OCI-LY7 (cell line): Measurements from ENCODE around the gene IZUMO1R. TPM values are rescaled to one million over a fixed set of nuclear protein-coding genes. Genes with fewer than 3 reads are reported as not detected.

Source experiments
- BruUV-seq: library from RNA; stranded (reverse); fragments of 400-500 nt; replicated peaks from 2 replicates; lab custom pipeline; 2021; lab: Mats Ljungman, UMichigan
- CTCF ChIA-PET: fragments of 300-600 bp; sonication (Branson Sonifier 250); formaldehyde crosslinking; loops from one replicate; lab custom pipeline; 2022; ENCODE audit warnings: antibody characterized with exemption; ENCODE audit not compliant: unreplicated experiment; lab: Charles Lee
- POLR2A ChIA-PET: fragments of 300-600 bp; sonication (Branson Sonifier 250); formaldehyde crosslinking; loops from one replicate; lab custom pipeline; 2022; ENCODE audit warnings: antibody characterized with exemption; lab: Charles Lee
- DNase-seq: peaks from one replicate; pipeline ENCODE4 v3.0.0-alpha.2; 2015; ENCODE audit warnings: low spot score
- H2AFZ ChIP-seq: fragments of 200-600 bp; sonication (generic), shearing (Covaris generic); 2 replicates; pipeline ENCODE4 v1.6.1; 2014; ENCODE audit warnings: mild to moderate bottlenecking, antibody characterized with exemption, low read length, moderate library complexity
- H3K27ac ChIP-seq: fragments of 200-600 bp; sonication (generic); 2 replicates; pipeline ENCODE4 v1.5.1; 2014; ENCODE audit warnings: mixed run types, low read depth, mild to moderate bottlenecking, moderate library complexity, low read length, inconsistent platforms; ENCODE audit not compliant: poor library complexity, severe bottlenecking
- H3K36me3 ChIP-seq: fragments of 200-600 bp; sonication (generic); 2 replicates; pipeline ENCODE4 v1.6.1; 2014; ENCODE audit warnings: mild to moderate bottlenecking, antibody characterized with exemption, low read length, moderate library complexity, mixed read lengths; ENCODE audit not compliant: insufficient read depth
- H3K4me1 ChIP-seq: fragments of 200-600 bp; sonication (generic); 2 replicates; pipeline ENCODE4 v1.5.1; 2014; ENCODE audit warnings: mild to moderate bottlenecking, low read length; ENCODE audit not compliant: insufficient read depth, poor library complexity, severe bottlenecking
- H3K4me2 ChIP-seq: fragments of 200-600 bp; sonication (generic); 2 replicates; pipeline ENCODE4 v1.6.1; 2014; ENCODE audit warnings: mild to moderate bottlenecking, low read length
- H3K4me3 ChIP-seq: fragments of 200-600 bp; sonication (generic); 2 replicates; pipeline ENCODE4 v1.5.1; 2014; ENCODE audit warnings: mild to moderate bottlenecking, low read depth, low read length; ENCODE audit not compliant: poor library complexity, severe bottlenecking
- H3K79me2 ChIP-seq: fragments of 200-600 bp; sonication (generic); 2 replicates; pipeline ENCODE4 v1.6.1; 2016; ENCODE audit warnings: low read depth, mild to moderate bottlenecking, low read length, moderate library complexity, mixed read lengths; ENCODE audit not compliant: insufficient read depth
- H3K9me2 ChIP-seq: fragments of 200-600 bp; sonication (generic); 2 replicates; pipeline ENCODE4 v1.6.1; 2016; ENCODE audit warnings: mild to moderate bottlenecking, low read length, mixed read lengths; ENCODE audit not compliant: insufficient read depth
- H3K9me3 ChIP-seq: fragments of 200-600 bp; sonication (generic); 2 replicates; pipeline ENCODE4 v1.6.1; 2014; ENCODE audit warnings: mild to moderate bottlenecking, mixed run types, low read length, mixed read lengths
- H4K20me1 ChIP-seq: fragments of 200-600 bp; sonication (generic); 2 replicates; pipeline ENCODE4 v1.6.1; 2014; ENCODE audit warnings: mild to moderate bottlenecking, antibody characterized with exemption, low read length, moderate library complexity, mixed read lengths; ENCODE audit not compliant: insufficient read depth
- EZH2phosphoT487 ChIP-seq: fragments of 200-600 bp; sonication (generic); IDR thresholded peaks from 2 replicates; pipeline ENCODE4 v1.6.1; 2018; ENCODE audit warnings: low read depth, borderline replicate concordance, mild to moderate bottlenecking, mixed run types, antibody characterized with exemption, low read length, moderate library complexity, mixed read lengths
- intact Hi-C: fragments of 100-400 bp; cut with micrococcal nuclease; formaldehyde crosslinking; loops from one replicate; pipeline ENCODE4 v1.10.0; 2022; ENCODE audit not compliant: unreplicated experiment
- total RNA-seq, 2 experiments: library from RNA; depleted of rRNA in 1 of 2; stranded (reverse); fragments of >200 nt in 1 of 2; shearing (Covaris generic) in 1 of 2; gene quantifications; 2 replicates each; pipeline ENCODE4 v1.2.3, GENCODE V29; 2014 to 2022
- TF ChIP-seq, protein P1 (sequence below): fragments of 200-600 bp; sonication (generic); conservative IDR thresholded peaks from 2 replicates; pipeline ENCODE4 v1.5.1; 2014; ENCODE audit warnings: mild to moderate bottlenecking, antibody characterized with exemption, low read length, moderate library complexity, mixed read lengths

IZUMO1R gene
- total RNA-seq, 2 experiments from 2014 or later, result not detected

DNA sequence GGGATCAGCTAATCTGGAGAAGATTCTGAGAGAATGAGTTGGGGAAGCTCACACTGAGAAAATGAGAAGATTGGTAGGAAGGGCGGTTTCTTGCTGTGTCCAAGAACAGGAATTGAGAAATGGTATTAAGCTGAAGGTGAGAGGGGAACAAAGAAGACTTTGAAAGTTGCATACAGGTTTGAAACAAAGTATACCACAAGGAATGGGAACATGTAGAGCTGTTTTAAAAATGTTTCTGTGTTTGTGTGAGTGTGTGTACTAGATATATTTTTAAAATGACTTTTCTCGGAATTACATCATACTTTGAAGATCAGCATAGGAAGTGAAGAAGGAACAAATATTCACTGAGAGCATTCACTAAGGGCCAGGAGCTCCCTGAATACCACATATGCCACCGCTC, 24.4 kb upstream of the IZUMO1R start:
- Histone ChIP-seq H3K9me2 (no peaks in the 10 kb centered on the region), H3K4me1 (no peaks in the 10 kb centered on the region), H3K9me3 (no peaks in the 10 kb centered on the region), H3K4me3 (no peak overlapping the region), H3K27ac (no peak overlapping the region), H3K36me3 (no peaks in the 10 kb centered on the region), H4K20me1 (no peaks in the 10 kb centered on the region), H3K79me2 (no peaks in the 10 kb centered on the region), H3K4me2 (no peak overlapping the region), H2AFZ (no peak overlapping the region)
- no peak for DNase-seq
- TF ChIP-seq, protein P1, sequence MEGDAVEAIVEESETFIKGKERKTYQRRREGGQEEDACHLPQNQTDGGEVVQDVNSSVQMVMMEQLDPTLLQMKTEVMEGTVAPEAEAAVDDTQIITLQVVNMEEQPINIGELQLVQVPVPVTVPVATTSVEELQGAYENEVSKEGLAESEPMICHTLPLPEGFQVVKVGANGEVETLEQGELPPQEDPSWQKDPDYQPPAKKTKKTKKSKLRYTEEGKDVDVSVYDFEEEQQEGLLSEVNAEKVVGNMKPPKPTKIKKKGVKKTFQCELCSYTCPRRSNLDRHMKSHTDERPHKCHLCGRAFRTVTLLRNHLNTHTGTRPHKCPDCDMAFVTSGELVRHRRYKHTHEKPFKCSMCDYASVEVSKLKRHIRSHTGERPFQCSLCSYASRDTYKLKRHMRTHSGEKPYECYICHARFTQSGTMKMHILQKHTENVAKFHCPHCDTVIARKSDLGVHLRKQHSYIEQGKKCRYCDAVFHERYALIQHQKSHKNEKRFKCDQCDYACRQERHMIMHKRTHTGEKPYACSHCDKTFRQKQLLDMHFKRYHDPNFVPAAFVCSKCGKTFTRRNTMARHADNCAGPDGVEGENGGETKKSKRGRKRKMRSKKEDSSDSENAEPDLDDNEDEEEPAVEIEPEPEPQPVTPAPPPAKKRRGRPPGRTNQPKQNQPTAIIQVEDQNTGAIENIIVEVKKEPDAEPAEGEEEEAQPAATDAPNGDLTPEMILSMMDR, result no peak
- CTCF ChIA-PET, result no interaction called here
- BruUV-seq, result no TSS peak
- intact Hi-C loops, result no loop called here
- POLR2A ChIA-PET, result interaction anchor here (0.6 kb wide), 1 partner anchor 316 kb away, joined by 3 read pairs; no protein-coding TSS in a partner anchor

- BruUV-seq, result no TSS peak
- H2AFZ ChIP-seq, result no peak overlapping the region
- H4K20me1 ChIP-seq, result no peaks in the 10 kb centered on the region
- no peaks in the 10 kb centered on the region for H3K79me2 ChIP-seq
- H3K9me2 ChIP-seq, result no peaks in the 10 kb centered on the region
- H3K4me2 ChIP-seq, result no peak overlapping the region
- no peak overlapping the region for H3K27ac ChIP-seq
- H3K9me3 ChIP-seq, result no peaks in the 10 kb centered on the region
- CTCF ChIA-PET, result no interaction called here
- no peaks in the 10 kb centered on the region for H3K36me3 ChIP-seq
- intact Hi-C loops, result no loop called here
- no peak overlapping the region for H3K4me3 ChIP-seq
- TF ChIP-seq, protein P1, result no peak
- no peak for TF ChIP-seq EZH2phosphoT487
- no peaks in the 10 kb centered on the region for H3K4me1 ChIP-seq
- POLR2A ChIA-PET, result no interaction called here
- DNase-seq, result no peak
Measured at GRCh38 chr11:94281324-94281723, 23.1 kb upstream of the IZUMO1R start.

DNA sequence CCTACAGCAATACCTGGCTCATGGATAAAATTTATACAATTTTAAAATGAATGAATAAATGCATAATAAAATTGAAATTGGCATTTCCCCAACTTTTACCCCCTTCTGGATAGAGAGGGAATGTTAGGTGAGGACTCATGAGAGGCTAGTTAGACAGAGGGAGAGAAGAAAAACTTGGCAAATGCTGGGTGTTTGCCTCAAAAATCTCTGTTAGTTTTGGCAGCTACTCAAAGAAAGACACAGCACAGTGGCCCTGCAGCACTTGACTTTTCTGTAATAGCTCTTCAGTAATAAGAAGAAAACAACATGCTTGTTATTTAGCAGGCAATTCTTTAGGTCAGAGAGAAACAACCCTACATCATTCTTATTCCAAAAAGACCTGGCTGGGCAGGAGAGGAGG, 20.7 kb upstream of the IZUMO1R start:
- Histone ChIP-seq H3K9me3 (no peaks in the 10 kb centered on the region), H3K4me1 (no peaks in the 10 kb centered on the region), H3K9me2 (no peaks in the 10 kb centered on the region), H3K79me2 (no peaks in the 10 kb centered on the region), H3K27ac (no peak overlapping the region), H3K4me2 (no peak overlapping the region), H3K4me3 (no peak overlapping the region), H4K20me1 (no peaks in the 10 kb centered on the region), H2AFZ (no peak overlapping the region), H3K36me3 (no peaks in the 10 kb centered on the region)
- ChIA-PET POLR2A (no interaction called here), CTCF (no interaction called here)
- DNase-seq, result no peak
- no TSS peak for BruUV-seq
- intact Hi-C loops, result no loop called here
- TF ChIP-seq EZH2phosphoT487, result no peak
- TF ChIP-seq, protein P1, result no peak
